HEK293 (cell line): ENCODE data around the gene CCND3.

Experiments used
- CTCF ChIA-PET: fragments of 350-600 bp; formaldehyde crosslinking; extraction: SDS; loops from one replicate; lab custom pipeline; 2021; ENCODE audit warnings: antibody characterized with exemption; lab: Yijun Ruan, JAX
- POLR2A ChIA-PET: fragments of 300-600 bp; formaldehyde crosslinking; extraction: SDS; loops from one replicate; lab custom pipeline; 2020; ENCODE audit warnings: antibody characterized with exemption, inconsistent platforms; lab: Yijun Ruan, JAX
- H3K27ac ChIP-seq: fragments of 200-500 bp; sonication (Bioruptor generic); 2 replicates; pipeline ENCODE4 v1.5.1; 2014; ENCODE audit warnings: low read depth, low read length, control low read depth, inconsistent platforms; ENCODE audit errors: extremely low read depth
- H3K36me3 ChIP-seq, 2 experiments: fragments of 200-500 bp in 1 of 2; sonication (Bioruptor generic) in 1 of 2; 1 replicate in 1 of 2; 2 replicates in 1 of 2; pipeline ENCODE4 v1.5.1; 2014 to 2017; ENCODE audit warnings: inconsistent platforms in 2 of 2, low read length in 2 of 2; ENCODE audit not compliant: control insufficient read depth in 2 of 2, insufficient read depth in 1 of 2
- H3K4me1 ChIP-seq: fragments of 200-500 bp; sonication (Bioruptor generic); 2 replicates; pipeline ENCODE4 v1.5.1; 2014; ENCODE audit warnings: mild to moderate bottlenecking, low read length, inconsistent platforms; ENCODE audit not compliant: control insufficient read depth, insufficient read depth
- H3K4me3 ChIP-seq: 2 replicates; pipeline ENCODE4 v1.5.1; 2011; ENCODE audit warnings: low read depth, mild to moderate bottlenecking, control low read depth, low read length, moderate library complexity
- H3K9me3 ChIP-seq: fragments of 200-500 bp; sonication (Bioruptor generic); 2 replicates; pipeline ENCODE4 v1.5.1; 2014; ENCODE audit warnings: low read depth, low read length, inconsistent platforms; ENCODE audit not compliant: control insufficient read depth, insufficient read depth
- FEZF1 ChIP-seq: fragments of 450-650 bp; formaldehyde crosslinking; IDR thresholded peaks from 2 replicates; pipeline ENCODE4 v1.5.1; 2016; ENCODE audit warnings: missing biosample characterization, missing genetic modification characterization
- GLI4 ChIP-seq: fragments of 450-650 bp; formaldehyde crosslinking; IDR thresholded peaks from 2 replicates; pipeline ENCODE4 v1.5.1; 2016; ENCODE audit warnings: missing biosample characterization, missing genetic modification characterization
- HOXA7 ChIP-seq: sonication (generic); formaldehyde crosslinking; IDR thresholded peaks from 2 replicates; pipeline ENCODE4 v1.8.1; 2022; ENCODE audit warnings: missing genetic modification reagents, borderline replicate concordance
- REST ChIP-seq: fragments of 450-650 bp; formaldehyde crosslinking; IDR thresholded peaks from 2 replicates; pipeline ENCODE4 v1.5.1; 2016; ENCODE audit warnings: missing biosample characterization, missing genetic modification characterization
- SCRT1 ChIP-seq: fragments of 450-650 bp; formaldehyde crosslinking; IDR thresholded peaks from 2 replicates; pipeline ENCODE4 v1.5.1; 2016; ENCODE audit warnings: missing biosample characterization, missing genetic modification characterization, borderline replicate concordance
- ZFP3 ChIP-seq: fragments of 450-650 bp; formaldehyde crosslinking; IDR thresholded peaks from 2 replicates; pipeline ENCODE4 v1.5.1; 2016; ENCODE audit warnings: low read depth, missing biosample characterization, missing genetic modification characterization
- ZNF132 ChIP-seq: fragments of 450-650 bp; formaldehyde crosslinking; IDR thresholded peaks from 2 replicates; pipeline ENCODE4 v1.5.1; 2017; ENCODE audit warnings: missing biosample characterization, missing genetic modification characterization, borderline replicate concordance
- ZNF174 ChIP-seq: fragments of 450-650 bp; formaldehyde crosslinking; IDR thresholded peaks from 2 replicates; pipeline ENCODE4 v1.5.0; 2017; ENCODE audit warnings: missing biosample characterization, mild to moderate bottlenecking, missing genetic modification characterization
- ZNF221 ChIP-seq: fragments of 450-650 bp; formaldehyde crosslinking; IDR thresholded peaks from 2 replicates; pipeline ENCODE4 v1.5.1; 2017; ENCODE audit warnings: missing biosample characterization, missing genetic modification characterization, borderline replicate concordance
- ZNF354C ChIP-seq: fragments of 450-650 bp; formaldehyde crosslinking; IDR thresholded peaks from 2 replicates; pipeline ENCODE4 v1.5.1; 2016; ENCODE audit warnings: missing biosample characterization, missing genetic modification characterization, low read depth, borderline replicate concordance
- ZNF555 ChIP-seq: fragments of 450-650 bp; formaldehyde crosslinking; conservative IDR thresholded peaks from 2 replicates; pipeline ENCODE4 v1.5.1; 2017; ENCODE audit warnings: missing biosample characterization, mild to moderate bottlenecking, missing genetic modification characterization, inconsistent platforms
- ZNF561 ChIP-seq: fragments of 450-650 bp; IDR thresholded peaks from 2 replicates; pipeline ENCODE4 v1.5.1; 2018; ENCODE audit warnings: missing biosample characterization, missing genetic modification characterization, borderline replicate concordance
- ZNF585B ChIP-seq: fragments of 450-650 bp; formaldehyde crosslinking; IDR thresholded peaks from 2 replicates; pipeline ENCODE4 v1.5.1; 2016; ENCODE audit warnings: missing biosample characterization, missing genetic modification characterization
- ZNF658 ChIP-seq: fragments of 450-650 bp; formaldehyde crosslinking; IDR thresholded peaks from 2 replicates; pipeline ENCODE4; 2016; ENCODE audit warnings: missing biosample characterization, missing genetic modification characterization
- ZNF707 ChIP-seq: fragments of 450-650 bp; formaldehyde crosslinking; IDR thresholded peaks from 2 replicates; pipeline ENCODE4 v1.5.1; 2016; ENCODE audit warnings: missing biosample characterization, missing genetic modification characterization
- ZNF792 ChIP-seq: fragments of 450-650 bp; formaldehyde crosslinking; IDR thresholded peaks from 2 replicates; pipeline ENCODE4 v1.5.1; 2016; ENCODE audit warnings: missing biosample characterization, missing genetic modification characterization
- ZNF830 ChIP-seq: fragments of 450-650 bp; IDR thresholded peaks from 2 replicates; pipeline ENCODE4 v1.5.0; 2018; ENCODE audit warnings: missing biosample characterization, missing genetic modification characterization, low read depth, mild to moderate bottlenecking, moderate library complexity
- TF ChIP-seq, protein P1 (sequence below): fragments of 450-650 bp; formaldehyde crosslinking; IDR thresholded peaks from 2 replicates; pipeline ENCODE4 v1.5.1; 2016; ENCODE audit warnings: missing biosample characterization, missing genetic modification characterization
- TF ChIP-seq, protein P2 (sequence below): fragments of 450-650 bp; formaldehyde crosslinking; IDR thresholded peaks from 2 replicates; pipeline ENCODE4 v1.5.1; 2016; ENCODE audit warnings: missing biosample characterization, missing genetic modification characterization
- TF ChIP-seq, protein P3 (sequence below): fragments of 450-650 bp; formaldehyde crosslinking; IDR thresholded peaks from 2 replicates; pipeline ENCODE4 v1.5.1; 2016; ENCODE audit warnings: missing biosample characterization, missing genetic modification characterization, borderline replicate concordance

CCND3 gene

DNA sequence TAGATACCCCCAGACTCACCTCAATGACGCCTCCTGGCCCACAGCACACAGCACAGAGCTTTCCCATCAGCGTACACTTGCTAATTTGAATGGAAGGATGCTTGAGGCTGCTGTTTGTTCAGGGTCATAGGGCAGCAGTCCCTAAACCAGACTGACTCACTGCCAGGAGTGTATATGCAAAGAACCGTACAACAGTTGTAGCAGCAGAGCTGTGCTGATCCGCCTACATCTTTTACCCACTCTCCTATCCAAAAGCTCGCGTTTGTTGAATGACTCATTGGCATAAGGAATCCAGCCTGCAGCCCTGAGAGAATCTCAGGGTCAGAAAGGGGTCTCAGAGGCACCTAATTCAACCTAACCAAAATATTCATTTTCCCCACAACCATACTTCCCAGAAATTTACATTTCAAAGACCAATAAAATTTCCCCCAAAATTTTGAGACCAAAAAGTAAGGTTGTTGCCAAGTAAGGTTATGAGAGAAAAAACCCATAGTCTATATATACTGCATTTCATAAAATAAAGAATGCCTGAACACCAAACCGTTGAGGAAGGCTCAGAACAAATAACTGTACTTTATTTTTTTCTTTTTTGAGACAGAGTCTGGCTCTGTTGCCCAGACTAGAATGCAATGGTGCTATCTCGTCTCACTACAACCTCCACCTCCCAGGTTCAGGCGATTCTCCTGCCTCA, 35.3 kb upstream of the CCND3 start (continued):
- TF ChIP-seq, protein P1, sequence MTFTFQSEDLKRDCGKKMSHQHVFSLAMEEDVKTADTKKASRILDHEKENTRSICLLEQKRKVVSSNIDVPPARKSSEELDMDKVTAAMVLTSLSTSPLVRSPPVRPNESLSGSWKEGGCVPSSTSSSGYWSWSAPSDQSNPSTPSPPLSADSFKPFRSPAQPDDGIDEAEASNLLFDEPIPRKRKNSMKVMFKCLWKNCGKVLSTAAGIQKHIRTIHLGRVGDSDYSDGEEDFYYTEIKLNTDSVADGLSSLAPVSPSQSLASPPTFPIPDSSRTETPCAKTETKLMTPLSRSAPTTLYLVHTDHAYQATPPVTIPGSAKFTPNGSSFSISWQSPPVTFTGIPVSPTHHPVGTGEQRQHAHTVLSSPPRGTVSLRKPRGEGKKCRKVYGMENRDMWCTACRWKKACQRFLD: no peak
- no peak for TF ChIP-seq ZNF555
- TF ChIP-seq, protein P2, sequence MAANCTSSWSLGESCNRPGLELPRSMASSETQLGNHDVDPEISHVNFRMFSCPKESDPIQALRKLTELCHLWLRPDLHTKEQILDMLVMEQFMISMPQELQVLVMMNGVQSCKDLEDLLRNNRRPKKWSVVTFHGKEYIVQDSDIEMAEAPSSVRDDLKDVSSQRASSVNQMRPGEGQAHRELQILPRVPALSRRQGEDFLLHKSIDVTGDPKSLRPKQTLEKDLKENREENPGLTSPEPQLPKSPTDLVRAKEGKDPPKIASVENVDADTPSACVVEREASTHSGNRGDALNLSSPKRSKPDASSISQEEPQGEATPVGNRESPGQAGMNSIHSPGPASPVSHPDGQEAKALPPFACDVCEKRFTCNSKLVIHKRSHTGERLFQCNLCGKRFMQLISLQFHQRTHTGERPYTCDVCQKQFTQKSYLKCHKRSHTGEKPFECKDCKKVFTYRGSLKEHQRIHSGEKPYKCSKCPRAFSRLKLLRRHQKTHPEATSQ (tag by site-specific recombination): no peak
- no peak for TF ChIP-seq FEZF1 (tag by site-specific recombination)
- TF ChIP-seq ZNF354C (tag by site-specific recombination): no peak

DNA sequence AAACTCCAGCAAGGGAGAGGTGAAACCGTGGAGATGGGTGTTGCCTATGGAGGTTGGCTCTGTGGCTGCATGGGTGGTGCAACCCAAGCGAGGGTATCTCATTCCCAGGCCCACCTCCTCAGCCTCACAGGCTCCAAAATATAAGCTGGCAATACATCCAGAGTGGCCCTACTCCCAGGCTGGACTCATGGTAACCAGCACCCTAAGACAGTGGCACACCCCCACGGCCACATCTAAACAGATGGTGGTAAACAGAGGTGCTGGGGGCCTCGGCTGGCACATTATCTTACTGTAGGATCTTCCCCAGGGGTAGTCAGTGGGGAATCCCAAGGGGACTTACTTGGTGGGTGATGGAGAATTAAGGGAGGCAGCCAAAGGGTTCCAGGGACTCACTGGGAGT, 33.7 kb upstream of the CCND3 start:
- Histone ChIP-seq H3K36me3 (no peaks in the 10 kb centered on the region; a peak in 1 of 3 replicates), H3K4me3 (no peak overlapping the region)
- CTCF ChIA-PET: no interaction called here
- no peak for TF ChIP-seq GLI4 (tag by site-specific recombination)
- no peak for TF ChIP-seq ZNF132 (tag by site-specific recombination)
- no peak for TF ChIP-seq HOXA7 (CRISPR knock-in tag)
- no peak for TF ChIP-seq ZNF792 (tag by site-specific recombination)
- TF ChIP-seq ZNF707 (tag by site-specific recombination): no peak
- TF ChIP-seq ZFP3 (tag by site-specific recombination): no peak
- TF ChIP-seq ZNF585B (tag by site-specific recombination): no peak
- TF ChIP-seq ZNF174 (tag by site-specific recombination): no peak
- no peak for TF ChIP-seq ZNF561 (tag by site-specific recombination)
- TF ChIP-seq, protein P3, sequence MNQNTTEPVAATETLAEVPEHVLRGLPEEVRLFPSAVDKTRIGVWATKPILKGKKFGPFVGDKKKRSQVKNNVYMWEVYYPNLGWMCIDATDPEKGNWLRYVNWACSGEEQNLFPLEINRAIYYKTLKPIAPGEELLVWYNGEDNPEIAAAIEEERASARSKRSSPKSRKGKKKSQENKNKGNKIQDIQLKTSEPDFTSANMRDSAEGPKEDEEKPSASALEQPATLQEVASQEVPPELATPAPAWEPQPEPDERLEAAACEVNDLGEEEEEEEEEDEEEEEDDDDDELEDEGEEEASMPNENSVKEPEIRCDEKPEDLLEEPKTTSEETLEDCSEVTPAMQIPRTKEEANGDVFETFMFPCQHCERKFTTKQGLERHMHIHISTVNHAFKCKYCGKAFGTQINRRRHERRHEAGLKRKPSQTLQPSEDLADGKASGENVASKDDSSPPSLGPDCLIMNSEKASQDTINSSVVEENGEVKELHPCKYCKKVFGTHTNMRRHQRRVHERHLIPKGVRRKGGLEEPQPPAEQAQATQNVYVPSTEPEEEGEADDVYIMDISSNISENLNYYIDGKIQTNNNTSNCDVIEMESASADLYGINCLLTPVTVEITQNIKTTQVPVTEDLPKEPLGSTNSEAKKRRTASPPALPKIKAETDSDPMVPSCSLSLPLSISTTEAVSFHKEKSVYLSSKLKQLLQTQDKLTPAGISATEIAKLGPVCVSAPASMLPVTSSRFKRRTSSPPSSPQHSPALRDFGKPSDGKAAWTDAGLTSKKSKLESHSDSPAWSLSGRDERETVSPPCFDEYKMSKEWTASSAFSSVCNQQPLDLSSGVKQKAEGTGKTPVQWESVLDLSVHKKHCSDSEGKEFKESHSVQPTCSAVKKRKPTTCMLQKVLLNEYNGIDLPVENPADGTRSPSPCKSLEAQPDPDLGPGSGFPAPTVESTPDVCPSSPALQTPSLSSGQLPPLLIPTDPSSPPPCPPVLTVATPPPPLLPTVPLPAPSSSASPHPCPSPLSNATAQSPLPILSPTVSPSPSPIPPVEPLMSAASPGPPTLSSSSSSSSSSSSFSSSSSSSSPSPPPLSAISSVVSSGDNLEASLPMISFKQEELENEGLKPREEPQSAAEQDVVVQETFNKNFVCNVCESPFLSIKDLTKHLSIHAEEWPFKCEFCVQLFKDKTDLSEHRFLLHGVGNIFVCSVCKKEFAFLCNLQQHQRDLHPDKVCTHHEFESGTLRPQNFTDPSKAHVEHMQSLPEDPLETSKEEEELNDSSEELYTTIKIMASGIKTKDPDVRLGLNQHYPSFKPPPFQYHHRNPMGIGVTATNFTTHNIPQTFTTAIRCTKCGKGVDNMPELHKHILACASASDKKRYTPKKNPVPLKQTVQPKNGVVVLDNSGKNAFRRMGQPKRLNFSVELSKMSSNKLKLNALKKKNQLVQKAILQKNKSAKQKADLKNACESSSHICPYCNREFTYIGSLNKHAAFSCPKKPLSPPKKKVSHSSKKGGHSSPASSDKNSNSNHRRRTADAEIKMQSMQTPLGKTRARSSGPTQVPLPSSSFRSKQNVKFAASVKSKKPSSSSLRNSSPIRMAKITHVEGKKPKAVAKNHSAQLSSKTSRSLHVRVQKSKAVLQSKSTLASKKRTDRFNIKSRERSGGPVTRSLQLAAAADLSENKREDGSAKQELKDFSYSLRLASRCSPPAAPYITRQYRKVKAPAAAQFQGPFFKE: no peak
- TF ChIP-seq ZNF830 (tag by site-specific recombination): no peak
- no peak for TF ChIP-seq SCRT1 (tag by site-specific recombination)
- TF ChIP-seq REST (tag by site-specific recombination): no peak
- TF ChIP-seq ZNF221 (tag by site-specific recombination): no peak
- TF ChIP-seq ZNF658 (tag by site-specific recombination): no peak
- TF ChIP-seq, all 188 proteins: peak for 0
- no peaks in the 10 kb centered on the region for H3K4me1 ChIP-seq
- H3K9me3 ChIP-seq: no peaks in the 10 kb centered on the region
- POLR2A ChIA-PET: no interaction called here
- H3K27ac ChIP-seq: no peak overlapping the region
